ENCODE measurements around the gene SLC32A1.

SLC32A1 gene

DNA sequence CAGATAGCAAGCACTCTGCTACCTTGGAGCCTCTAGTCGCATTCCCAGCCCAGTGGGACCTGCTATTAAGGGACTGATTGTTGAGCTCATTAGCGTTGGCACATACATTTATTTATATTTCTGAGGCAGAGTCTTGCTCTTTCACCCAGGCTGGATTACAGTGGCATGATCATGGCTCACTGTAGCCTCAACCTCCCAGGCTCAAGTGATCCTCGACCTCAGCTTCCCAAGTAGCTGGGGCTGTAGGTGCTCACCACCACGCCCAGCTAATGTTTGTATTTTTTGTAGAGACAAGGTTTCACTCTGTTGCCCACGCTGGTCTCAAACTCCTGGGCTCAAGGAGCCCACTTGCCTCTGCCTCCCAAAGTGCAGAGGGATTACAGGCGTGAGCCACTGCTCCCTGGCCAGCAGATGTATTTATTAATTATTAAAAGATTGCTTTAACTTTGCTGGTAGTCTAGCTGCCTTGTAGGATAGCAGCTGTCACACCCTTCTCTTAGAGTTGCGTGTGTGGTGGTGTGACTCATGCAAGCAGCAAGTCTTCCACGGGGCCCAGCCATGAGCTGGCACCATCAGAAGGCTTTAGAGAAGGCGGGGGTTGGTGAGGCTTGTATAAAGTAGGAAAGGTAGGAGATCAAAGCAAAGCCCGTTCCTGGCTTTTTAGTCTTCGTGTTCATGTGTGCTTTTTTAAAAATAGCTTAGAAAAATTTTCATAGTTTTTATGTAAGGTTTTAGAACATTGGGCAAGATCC, 40.5 kb downstream of the SLC32A1 start:
- Histone ChIP-seq H3K9me3 (no peaks in the 10 kb centered on the region), H3K4me2 (no peak overlapping the region), H3K4me3 (no peak overlapping the region), H3K36me3 (peaks cover 100% of the 10 kb centered on the region), H3K27ac (no peak overlapping the region), H3K9ac (no peak overlapping the region), H3K27me3 (no peaks in the 10 kb centered on the region), H3K4me1 (no peaks in the 10 kb centered on the region), H4K20me1 (peaks cover 5% of the 10 kb centered on the region; the same call in 1 of the 2 replicates)
- TF ChIP-seq Cebpa-rat (IDR thresholded peaks at IDR 0.05), result no peak

DNA sequence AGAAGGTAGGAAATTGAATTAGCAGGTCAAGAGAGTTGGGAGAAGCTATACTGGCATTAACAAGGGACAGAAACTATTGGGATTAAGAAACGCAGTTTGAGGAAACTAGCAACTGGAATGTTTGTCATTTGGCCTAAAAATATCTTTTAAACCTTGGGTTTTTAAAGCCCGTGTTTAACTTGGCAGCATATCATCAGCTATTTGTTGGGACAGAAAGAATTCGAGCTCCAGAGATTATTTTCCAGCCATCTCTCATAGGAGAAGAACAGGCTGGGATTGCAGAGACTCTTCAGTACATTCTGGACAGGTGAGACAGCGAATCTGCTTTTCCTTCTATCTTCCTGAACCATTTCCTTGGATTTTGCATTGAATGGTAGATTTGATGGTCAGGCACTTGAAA, 41.8 kb downstream of the SLC32A1 start:
- H3K4me3 ChIP-seq, result no peak overlapping the region
- H3K9me3 ChIP-seq, result no peaks in the 10 kb centered on the region
- H3K4me1 ChIP-seq, result no peaks in the 10 kb centered on the region
- TF ChIP-seq Cebpa-rat (IDR thresholded peaks at IDR 0.05), result no peak
- no peak overlapping the region for H3K27ac ChIP-seq
- no peaks in the 10 kb centered on the region for H4K20me1 ChIP-seq
- no peak overlapping the region for H3K9ac ChIP-seq
- H3K4me2 ChIP-seq, result no peak overlapping the region
- peaks cover 100% of the 10 kb centered on the region for H3K36me3 ChIP-seq
- H3K27me3 ChIP-seq, result no peaks in the 10 kb centered on the region

DNA sequence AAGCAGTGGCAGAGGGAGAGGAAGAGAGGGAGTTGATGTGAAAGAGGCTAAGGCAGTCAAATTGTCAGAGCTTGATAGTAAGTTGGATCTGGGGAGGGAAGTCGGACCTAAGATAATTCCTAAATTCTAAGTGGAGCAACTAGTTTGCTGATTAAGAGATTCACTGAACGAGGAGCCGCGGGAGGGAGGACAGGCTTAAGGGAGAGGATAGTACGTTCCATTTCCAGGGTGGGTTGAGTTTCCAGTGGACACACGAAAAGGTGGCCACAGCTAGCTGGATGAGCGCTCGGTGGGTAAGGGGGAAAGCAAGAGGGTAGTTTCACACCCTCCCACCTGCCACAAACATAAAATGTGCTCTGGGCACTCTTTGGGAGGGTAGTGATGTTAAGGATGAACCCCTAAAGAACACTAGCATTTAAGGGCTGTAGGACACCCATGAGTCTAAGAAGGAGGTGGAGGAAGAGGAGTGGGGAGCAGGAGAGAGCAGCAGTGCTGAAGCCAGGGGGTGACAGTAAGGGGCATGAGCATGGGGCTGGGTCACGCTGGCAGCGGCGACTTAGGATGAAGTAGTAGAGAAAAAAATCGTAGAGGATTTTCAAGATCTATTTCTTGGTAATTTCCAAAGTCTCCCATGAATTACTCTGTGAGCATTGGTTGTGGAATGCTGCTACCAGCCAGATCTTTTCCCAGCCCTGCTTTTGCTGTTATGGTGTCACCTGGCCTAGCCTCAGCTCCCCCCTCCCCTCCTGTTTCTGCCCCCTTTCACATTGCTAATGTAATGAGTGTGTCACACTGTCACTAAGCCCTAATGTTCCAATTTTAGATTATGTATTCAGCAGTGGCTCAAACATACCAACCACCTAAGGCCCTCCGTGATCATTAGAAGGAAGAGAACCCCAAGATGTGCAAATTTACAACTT, 45.4 kb downstream of the SLC32A1 start:
- Histone ChIP-seq H3K27me3 (no peaks in the 10 kb centered on the region), H3K4me2 (no peak overlapping the region), H3K36me3 (peaks cover 99% of the 10 kb centered on the region), H4K20me1 (no peaks in the 10 kb centered on the region), H3K9ac (no peak overlapping the region), H3K9me3 (peaks cover 14% of the 10 kb centered on the region), H3K27ac (no peak overlapping the region), H3K4me3 (no peak overlapping the region), H3K4me1 (no peaks in the 10 kb centered on the region)
- TF ChIP-seq Cebpa-rat (IDR thresholded peaks at IDR 0.05), result no peak

DNA sequence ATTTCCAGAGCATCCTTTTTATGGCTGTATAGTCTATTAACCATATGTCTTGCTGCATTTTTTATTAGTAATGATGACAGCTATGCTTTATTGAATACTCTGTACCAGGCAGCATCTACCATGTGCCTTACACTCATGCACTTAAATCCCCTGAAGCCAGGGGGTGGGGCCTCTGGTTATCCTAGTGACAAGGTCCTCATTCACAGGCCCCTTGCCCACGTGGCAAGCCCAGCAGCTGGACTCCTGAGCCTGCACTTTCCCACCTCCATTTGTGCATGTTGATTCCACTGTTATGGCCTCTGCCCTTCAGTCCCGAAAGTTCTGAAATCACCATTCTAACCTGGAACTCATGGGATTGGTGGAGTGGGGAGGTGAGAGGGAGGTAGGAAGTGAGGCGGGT, 46.3 kb downstream of the SLC32A1 start:
- H3K36me3 ChIP-seq, result peaks cover 99% of the 10 kb centered on the region
- no peak overlapping the region for H3K4me3 ChIP-seq
- no peak overlapping the region for H3K4me2 ChIP-seq
- no peaks in the 10 kb centered on the region for H3K4me1 ChIP-seq
- no peaks in the 10 kb centered on the region for H3K27me3 ChIP-seq
- H3K27ac ChIP-seq, result no peak overlapping the region
- TF ChIP-seq Cebpa-rat (IDR thresholded peaks at IDR 0.05), result no peak
- peaks cover 17% of the 10 kb centered on the region for H3K9me3 ChIP-seq
- no peak overlapping the region for H3K9ac ChIP-seq
- no peaks in the 10 kb centered on the region for H4K20me1 ChIP-seq

DNA sequence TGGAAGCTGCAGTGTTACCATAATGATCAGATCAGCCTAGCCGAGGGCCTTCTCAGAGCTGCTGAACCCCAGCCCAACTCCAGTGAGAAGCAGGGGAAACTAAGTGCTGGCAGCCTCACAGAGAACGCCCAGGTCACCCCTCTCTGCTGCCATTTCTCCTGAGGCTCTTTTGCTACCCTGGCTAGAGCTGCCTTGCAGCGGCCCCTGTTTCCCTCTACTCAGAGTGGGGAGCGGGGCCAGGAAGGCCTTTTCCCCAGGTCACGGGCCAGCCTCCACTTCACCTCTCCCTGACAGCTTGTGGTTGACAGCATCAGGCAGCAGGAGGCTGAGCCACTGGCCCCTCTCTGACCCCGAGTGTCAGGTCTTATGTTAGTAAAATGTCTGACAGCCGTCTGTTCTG, 46.7 kb downstream of the SLC32A1 start:
- no peak overlapping the region for H3K4me3 ChIP-seq
- TF ChIP-seq Cebpa-rat (IDR thresholded peaks at IDR 0.05), result no peak
- H3K36me3 ChIP-seq, result peaks cover 97% of the 10 kb centered on the region
- H4K20me1 ChIP-seq, result no peaks in the 10 kb centered on the region
- H3K27me3 ChIP-seq, result no peaks in the 10 kb centered on the region
- no peak overlapping the region for H3K4me2 ChIP-seq
- H3K27ac ChIP-seq, result no peak overlapping the region
- H3K4me1 ChIP-seq, result no peaks in the 10 kb centered on the region
- H3K9me3 ChIP-seq, result peaks cover 17% of the 10 kb centered on the region
- H3K9ac ChIP-seq, result no peak overlapping the region

DNA sequence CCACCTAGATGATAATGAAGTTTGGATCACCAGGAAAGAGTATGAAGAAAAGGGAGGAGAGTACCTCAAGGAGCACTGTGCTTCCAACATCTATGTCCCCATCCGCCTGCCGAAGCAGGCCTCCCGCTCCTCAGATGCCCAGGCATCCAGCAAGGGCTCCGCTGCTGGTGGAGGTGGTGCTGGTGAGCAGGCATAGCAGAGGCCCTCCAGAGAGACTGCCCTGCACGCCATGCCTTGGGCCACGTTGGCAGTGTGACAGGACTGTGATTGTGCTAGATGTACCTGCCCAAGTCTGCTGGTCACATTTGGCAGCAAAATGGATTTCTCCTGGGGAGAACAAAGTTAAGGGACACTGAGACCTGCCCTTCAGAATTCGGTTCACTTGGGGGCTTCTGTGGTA, 47.3 kb downstream of the SLC32A1 start:
- no peaks in the 10 kb centered on the region for H3K4me1 ChIP-seq
- H3K9ac ChIP-seq, result no peak overlapping the region
- no peak for TF ChIP-seq Cebpa-rat (IDR thresholded peaks at IDR 0.05)
- H3K4me2 ChIP-seq, result no peak overlapping the region
- no peaks in the 10 kb centered on the region for H4K20me1 ChIP-seq
- no peak overlapping the region for H3K27ac ChIP-seq
- no peak overlapping the region for H3K4me3 ChIP-seq
- H3K9me3 ChIP-seq, result peaks cover 17% of the 10 kb centered on the region
- peaks cover 91% of the 10 kb centered on the region for H3K36me3 ChIP-seq
- H3K27me3 ChIP-seq, result no peaks in the 10 kb centered on the region

DNA sequence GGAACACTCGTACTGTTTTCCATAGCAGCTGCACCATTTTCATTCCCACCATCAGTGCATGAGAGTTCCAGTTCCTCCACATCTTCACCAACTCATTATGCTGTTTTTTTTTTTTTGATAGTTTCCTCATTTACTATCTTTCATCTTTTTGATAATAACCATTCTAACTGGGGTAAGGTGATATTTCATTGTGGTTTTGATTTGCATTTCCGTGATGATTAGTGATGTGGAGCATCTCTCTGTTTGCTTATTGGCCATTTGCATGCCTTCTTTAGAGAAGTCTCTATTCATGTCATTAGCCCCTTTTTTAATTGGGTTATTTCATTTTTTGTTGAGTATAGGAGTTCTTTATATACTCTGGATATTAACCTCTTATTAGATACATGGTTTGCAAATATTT, 49.9 kb downstream of the SLC32A1 start:
- peaks cover 17% of the 10 kb centered on the region for H3K9me3 ChIP-seq
- TF ChIP-seq Cebpa-rat (IDR thresholded peaks at IDR 0.05), result no peak
- H3K4me2 ChIP-seq, result no peak overlapping the region
- H3K27me3 ChIP-seq, result no peaks in the 10 kb centered on the region
- H3K4me3 ChIP-seq, result no peak overlapping the region
- no peak overlapping the region for H3K27ac ChIP-seq
- H3K9ac ChIP-seq, result no peak overlapping the region
- no peaks in the 10 kb centered on the region for H4K20me1 ChIP-seq
- peaks cover 65% of the 10 kb centered on the region for H3K36me3 ChIP-seq
- H3K4me1 ChIP-seq, result no peaks in the 10 kb centered on the region

DNA sequence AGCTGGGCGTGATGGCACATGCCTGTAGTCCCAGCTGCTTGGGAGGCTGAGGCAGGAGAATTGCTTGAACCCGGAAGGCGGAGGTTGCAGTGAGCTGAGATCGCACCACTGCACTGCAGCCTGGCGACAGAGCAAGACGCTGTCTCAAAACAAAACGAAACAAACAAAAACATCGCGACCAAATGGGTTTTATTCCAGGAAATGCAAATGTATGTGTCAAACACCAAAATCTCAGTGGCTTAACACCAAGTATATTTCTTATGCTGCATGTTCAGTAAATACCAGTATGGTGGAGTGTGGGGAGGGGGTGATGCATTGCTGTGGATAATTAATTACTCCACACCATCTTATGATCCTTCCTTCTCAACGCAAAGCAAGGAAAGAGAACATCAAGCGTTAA, 52.1 kb downstream of the SLC32A1 start:
- Histone ChIP-seq H3K27me3 (no peaks in the 10 kb centered on the region), H3K9me3 (peaks cover 17% of the 10 kb centered on the region), H3K4me1 (no peaks in the 10 kb centered on the region), H4K20me1 (no peaks in the 10 kb centered on the region), H3K9ac (no peak overlapping the region), H3K4me3 (no peak overlapping the region), H3K4me2 (no peak overlapping the region), H3K36me3 (peaks cover 43% of the 10 kb centered on the region), H3K27ac (no peak overlapping the region)
- no peak for TF ChIP-seq Cebpa-rat (IDR thresholded peaks at IDR 0.05)

All from BLaER1 (cell line).